ENCODE data around the gene CIAO1. TPM values are rescaled to one million over a fixed set of nuclear protein-coding genes. Genes with fewer than 3 reads are reported as not detected.

Gene CIAO1
- total RNA-seq, 1 experiment from 2014 or later: 82.8 TPM

DNA sequence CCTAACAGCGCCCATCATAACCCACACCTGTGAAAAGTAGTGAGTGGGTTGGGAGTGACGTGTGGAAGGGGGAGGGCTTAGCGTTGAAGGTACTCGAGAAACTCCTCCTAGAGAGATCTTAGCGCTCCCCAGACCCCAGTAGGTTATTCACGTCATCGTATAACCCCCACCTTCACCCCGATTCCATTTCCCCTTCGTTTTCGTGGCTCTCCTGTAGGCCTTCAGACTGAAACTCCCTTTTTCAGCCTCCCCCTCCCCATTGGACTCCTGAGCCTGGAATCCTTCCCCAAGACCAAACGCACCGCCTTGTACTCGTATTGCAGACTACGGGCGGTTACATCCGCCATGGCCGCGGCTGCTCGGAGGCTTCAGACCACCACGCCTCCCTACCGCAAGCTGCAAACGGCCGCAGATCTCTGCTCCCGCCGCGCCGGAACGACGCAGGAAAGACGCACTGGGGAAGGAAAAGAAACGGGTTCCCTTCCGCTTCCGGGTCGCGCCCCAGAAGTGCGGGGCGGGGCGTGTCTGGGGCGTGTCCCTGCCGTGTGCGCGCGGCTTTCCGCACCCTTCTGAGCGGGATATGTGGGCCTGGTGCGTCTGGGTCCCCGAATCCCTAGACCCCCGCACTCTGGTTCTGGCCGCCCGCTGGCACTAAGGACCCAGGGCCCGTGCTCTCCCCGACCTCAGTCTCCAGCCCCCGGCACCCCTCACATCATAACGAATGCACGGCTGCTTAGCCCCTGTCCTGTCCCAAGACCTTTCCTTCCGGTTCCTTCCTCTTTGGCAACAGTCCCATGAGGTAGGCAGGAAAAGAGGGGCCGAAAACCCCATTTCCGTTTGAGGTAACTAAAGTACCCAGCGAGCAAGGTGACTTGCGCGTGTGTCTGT is 39.3 kb downstream of the CIAO1 start, which contains the start of gene SNRNP200 (continued):
- TF ChIP-seq, protein P1, sequence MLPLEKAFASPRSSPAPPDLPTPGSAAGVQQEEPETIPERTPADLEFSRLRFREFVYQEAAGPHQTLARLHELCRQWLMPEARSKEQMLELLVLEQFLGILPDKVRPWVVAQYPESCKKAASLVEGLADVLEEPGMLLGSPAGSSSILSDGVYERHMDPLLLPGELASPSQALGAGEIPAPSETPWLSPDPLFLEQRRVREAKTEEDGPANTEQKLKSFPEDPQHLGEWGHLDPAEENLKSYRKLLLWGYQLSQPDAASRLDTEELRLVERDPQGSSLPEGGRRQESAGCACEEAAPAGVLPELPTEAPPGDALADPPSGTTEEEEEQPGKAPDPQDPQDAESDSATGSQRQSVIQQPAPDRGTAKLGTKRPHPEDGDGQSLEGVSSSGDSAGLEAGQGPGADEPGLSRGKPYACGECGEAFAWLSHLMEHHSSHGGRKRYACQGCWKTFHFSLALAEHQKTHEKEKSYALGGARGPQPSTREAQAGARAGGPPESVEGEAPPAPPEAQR (CRISPR knock-in tag; IDR thresholded peaks at IDR 0.05): no peak

DNA sequence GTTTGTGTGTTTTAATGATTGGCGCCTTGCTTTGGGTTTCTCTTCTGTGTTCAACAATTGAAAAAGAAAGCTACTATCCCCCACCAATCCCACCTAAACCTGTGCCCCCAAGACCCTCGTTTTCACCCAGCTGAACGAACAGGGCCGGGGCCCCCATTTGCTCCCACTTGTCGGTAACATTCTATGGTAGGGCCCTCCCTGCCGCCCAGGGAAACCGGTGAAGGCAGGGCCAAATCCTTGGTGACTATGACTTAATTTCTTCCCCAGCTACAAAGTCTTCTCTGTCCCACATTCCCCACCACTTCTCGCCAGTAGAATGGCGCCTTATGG is 39.9 kb downstream of the CIAO1 start:
- ChIA-PET CTCF (interaction anchor here (0.6 to 1.7 kb wide), 6 partner anchors 15 to 214 kb away, joined by 3 to 7 read pairs (median 4); partner anchors contain the start of gene CIAO1), POLR2A (interaction anchor here (0.9 to 1.1 kb wide), 3 partner anchors 29 to 527 kb away, joined by 3 to 8 read pairs (median 4); partner anchors contain the start of gene NCAPH)
- DNase-seq (ENCODE audit: low spot score): no peak
- TF ChIP-seq ZNF121 (CRISPR knock-in tag; IDR thresholded peaks at IDR 0.05): no peak
- TF ChIP-seq NFYB (CRISPR knock-in tag; conservative IDR thresholded peaks at IDR 0.05; ENCODE audit: low read depth): no peak
- TF ChIP-seq SOX15 (CRISPR knock-in tag; IDR thresholded peaks at IDR 0.05): no peak
- TF ChIP-seq, protein P2, sequence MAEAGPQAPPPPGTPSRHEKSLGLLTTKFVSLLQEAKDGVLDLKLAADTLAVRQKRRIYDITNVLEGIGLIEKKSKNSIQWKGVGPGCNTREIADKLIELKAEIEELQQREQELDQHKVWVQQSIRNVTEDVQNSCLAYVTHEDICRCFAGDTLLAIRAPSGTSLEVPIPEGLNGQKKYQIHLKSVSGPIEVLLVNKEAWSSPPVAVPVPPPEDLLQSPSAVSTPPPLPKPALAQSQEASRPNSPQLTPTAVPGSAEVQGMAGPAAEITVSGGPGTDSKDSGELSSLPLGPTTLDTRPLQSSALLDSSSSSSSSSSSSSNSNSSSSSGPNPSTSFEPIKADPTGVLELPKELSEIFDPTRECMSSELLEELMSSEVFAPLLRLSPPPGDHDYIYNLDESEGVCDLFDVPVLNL (CRISPR knock-in tag; IDR thresholded peaks at IDR 0.05; ENCODE audit: borderline replicate concordance, low read depth): no peak
- TF ChIP-seq, protein P3, sequence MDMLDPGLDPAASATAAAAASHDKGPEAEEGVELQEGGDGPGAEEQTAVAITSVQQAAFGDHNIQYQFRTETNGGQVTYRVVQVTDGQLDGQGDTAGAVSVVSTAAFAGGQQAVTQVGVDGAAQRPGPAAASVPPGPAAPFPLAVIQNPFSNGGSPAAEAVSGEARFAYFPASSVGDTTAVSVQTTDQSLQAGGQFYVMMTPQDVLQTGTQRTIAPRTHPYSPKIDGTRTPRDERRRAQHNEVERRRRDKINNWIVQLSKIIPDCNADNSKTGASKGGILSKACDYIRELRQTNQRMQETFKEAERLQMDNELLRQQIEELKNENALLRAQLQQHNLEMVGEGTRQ (CRISPR knock-in tag; IDR thresholded peaks at IDR 0.05): no peak
- TF ChIP-seq, protein P4, sequence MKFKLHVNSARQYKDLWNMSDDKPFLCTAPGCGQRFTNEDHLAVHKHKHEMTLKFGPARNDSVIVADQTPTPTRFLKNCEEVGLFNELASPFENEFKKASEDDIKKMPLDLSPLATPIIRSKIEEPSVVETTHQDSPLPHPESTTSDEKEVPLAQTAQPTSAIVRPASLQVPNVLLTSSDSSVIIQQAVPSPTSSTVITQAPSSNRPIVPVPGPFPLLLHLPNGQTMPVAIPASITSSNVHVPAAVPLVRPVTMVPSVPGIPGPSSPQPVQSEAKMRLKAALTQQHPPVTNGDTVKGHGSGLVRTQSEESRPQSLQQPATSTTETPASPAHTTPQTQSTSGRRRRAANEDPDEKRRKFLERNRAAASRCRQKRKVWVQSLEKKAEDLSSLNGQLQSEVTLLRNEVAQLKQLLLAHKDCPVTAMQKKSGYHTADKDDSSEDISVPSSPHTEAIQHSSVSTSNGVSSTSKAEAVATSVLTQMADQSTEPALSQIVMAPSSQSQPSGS (CRISPR knock-in tag; IDR thresholded peaks at IDR 0.05; ENCODE audit: borderline replicate concordance, low read depth): no peak
- no peak for TF ChIP-seq ELF4 (CRISPR knock-in tag; IDR thresholded peaks at IDR 0.05; ENCODE audit: low read depth)
- ATAC-seq: no peak; the same call in 1 of the 2 replicates
- no peaks in the 10 kb centered on the region for H3K9me3 Mint-ChIP-seq
- H3K27me3 Mint-ChIP-seq (ENCODE audit: low read depth): no peaks in the 10 kb centered on the region; the same call in 1 of the 2 replicates
- H3K27ac Mint-ChIP-seq: peak overlapping the region; percentile 99
- H3K4me1 Mint-ChIP-seq: peaks cover 24% of the 10 kb centered on the region
- peaks cover 39% of the 10 kb centered on the region for H3K36me3 Mint-ChIP-seq
- peak overlapping the region; percentile 100 for H3K4me3 Mint-ChIP-seq

DNA sequence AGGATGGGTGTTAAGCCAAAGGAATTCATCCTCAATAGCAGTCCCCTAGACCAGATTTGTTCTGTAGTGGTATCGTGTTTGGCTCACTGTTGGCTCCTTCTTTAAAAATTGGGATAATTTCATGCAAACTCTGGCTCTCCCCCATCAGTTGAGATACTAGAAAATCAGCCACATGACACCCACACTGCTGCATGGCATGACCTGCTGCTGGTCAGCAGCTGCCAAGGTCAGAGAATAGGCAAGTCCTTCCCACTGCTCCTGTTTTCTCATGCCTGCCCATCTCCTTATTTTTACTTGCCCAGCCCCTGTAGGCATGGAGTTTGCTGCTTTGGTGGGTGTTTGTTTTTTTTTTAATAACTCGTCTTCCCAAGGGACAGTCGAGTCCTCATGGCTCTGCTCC is 40.3 kb downstream of the CIAO1 start:
- ATAC-seq: no peak
- Mint-ChIP-seq H3K4me3 (peak overlapping the region; percentile 100), H3K9me3 (no peaks in the 10 kb centered on the region), H3K4me1 (peaks cover 24% of the 10 kb centered on the region), H3K36me3 (peaks cover 35% of the 10 kb centered on the region), H3K27me3 (ENCODE audit: low read depth) (no peaks in the 10 kb centered on the region; the same call in 1 of the 2 replicates), H3K27ac (peak overlapping the region; percentile 99)
- POLR2A ChIA-PET: interaction anchor here (0.9 to 1.1 kb wide), 2 partner anchors 29 to 527 kb away, joined by 3 to 4 read pairs; no protein-coding TSS in a partner anchor
- CTCF ChIA-PET: interaction anchor here (0.6 to 1.7 kb wide), 5 partner anchors 15 to 214 kb away, joined by 3 to 7 read pairs (median 4); partner anchors contain the start of gene CIAO1
- no peak for DNase-seq (ENCODE audit: low spot score)
- TF ChIP-seq ZNF671 (CRISPR knock-in tag; IDR thresholded peaks at IDR 0.05): no peak
- no peak for TF ChIP-seq RORB (CRISPR knock-in tag; IDR thresholded peaks at IDR 0.05)
- TF ChIP-seq, protein P5, sequence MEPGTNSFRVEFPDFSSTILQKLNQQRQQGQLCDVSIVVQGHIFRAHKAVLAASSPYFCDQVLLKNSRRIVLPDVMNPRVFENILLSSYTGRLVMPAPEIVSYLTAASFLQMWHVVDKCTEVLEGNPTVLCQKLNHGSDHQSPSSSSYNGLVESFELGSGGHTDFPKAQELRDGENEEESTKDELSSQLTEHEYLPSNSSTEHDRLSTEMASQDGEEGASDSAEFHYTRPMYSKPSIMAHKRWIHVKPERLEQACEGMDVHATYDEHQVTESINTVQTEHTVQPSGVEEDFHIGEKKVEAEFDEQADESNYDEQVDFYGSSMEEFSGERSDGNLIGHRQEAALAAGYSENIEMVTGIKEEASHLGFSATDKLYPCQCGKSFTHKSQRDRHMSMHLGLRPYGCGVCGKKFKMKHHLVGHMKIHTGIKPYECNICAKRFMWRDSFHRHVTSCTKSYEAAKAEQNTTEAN (CRISPR knock-in tag; IDR thresholded peaks at IDR 0.05): no peak
- no peak for TF ChIP-seq TEAD1 (CRISPR knock-in tag; IDR thresholded peaks at IDR 0.05)
- no peak for TF ChIP-seq MXD4 (CRISPR knock-in tag; IDR thresholded peaks at IDR 0.05; ENCODE audit: borderline replicate concordance)
- TF ChIP-seq SMAD4 (CRISPR knock-in tag; IDR thresholded peaks at IDR 0.05): no peak
- TF ChIP-seq, protein P6, sequence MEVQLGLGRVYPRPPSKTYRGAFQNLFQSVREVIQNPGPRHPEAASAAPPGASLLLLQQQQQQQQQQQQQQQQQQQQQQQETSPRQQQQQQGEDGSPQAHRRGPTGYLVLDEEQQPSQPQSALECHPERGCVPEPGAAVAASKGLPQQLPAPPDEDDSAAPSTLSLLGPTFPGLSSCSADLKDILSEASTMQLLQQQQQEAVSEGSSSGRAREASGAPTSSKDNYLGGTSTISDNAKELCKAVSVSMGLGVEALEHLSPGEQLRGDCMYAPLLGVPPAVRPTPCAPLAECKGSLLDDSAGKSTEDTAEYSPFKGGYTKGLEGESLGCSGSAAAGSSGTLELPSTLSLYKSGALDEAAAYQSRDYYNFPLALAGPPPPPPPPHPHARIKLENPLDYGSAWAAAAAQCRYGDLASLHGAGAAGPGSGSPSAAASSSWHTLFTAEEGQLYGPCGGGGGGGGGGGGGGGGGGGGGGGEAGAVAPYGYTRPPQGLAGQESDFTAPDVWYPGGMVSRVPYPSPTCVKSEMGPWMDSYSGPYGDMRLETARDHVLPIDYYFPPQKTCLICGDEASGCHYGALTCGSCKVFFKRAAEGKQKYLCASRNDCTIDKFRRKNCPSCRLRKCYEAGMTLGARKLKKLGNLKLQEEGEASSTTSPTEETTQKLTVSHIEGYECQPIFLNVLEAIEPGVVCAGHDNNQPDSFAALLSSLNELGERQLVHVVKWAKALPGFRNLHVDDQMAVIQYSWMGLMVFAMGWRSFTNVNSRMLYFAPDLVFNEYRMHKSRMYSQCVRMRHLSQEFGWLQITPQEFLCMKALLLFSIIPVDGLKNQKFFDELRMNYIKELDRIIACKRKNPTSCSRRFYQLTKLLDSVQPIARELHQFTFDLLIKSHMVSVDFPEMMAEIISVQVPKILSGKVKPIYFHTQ (CRISPR knock-in tag; IDR thresholded peaks at IDR 0.05): no peak
- TF ChIP-seq NR3C1 (CRISPR knock-in tag; conservative IDR thresholded peaks at IDR 0.05; ENCODE audit: low read depth): no peak
- no peak for TF ChIP-seq NFE2L1 (CRISPR knock-in tag; IDR thresholded peaks at IDR 0.05)
- TF ChIP-seq KAT7 (CRISPR knock-in tag; IDR thresholded peaks at IDR 0.05; ENCODE audit: borderline replicate concordance): no peak
- no peak for TF ChIP-seq NR1H2 (CRISPR knock-in tag; IDR thresholded peaks at IDR 0.05)

Measured in WTC11 (cell line).